ENCODE measurements around the gene ENKUR. TPM values are rescaled to one million over a fixed set of nuclear protein-coding genes. Genes with fewer than 3 reads are reported as not detected.
"Not testable (repeated sequence)": the region's sequence is repeated elsewhere in the genome, so short reads cannot be mapped to it uniquely, and the experiment has no call there.

Gene ENKUR
- total RNA-seq, 2 experiments from 2014 or later = not detected

GRCh38 chr10:24981161-24981710, 34.7 kb downstream of the ENKUR start:
- no peak overlapping the region for H3K4me3 Mint-ChIP-seq
- peaks cover 4% of the 10 kb centered on the region for H3K36me3 Mint-ChIP-seq
- peaks cover 10% of the 10 kb centered on the region for H3K4me1 Mint-ChIP-seq
- no peak for ATAC-seq (ENCODE audit: low read depth)
- DNase-seq = no peak
- H3K9me3 Mint-ChIP-seq = no peaks in the 10 kb centered on the region
- H3K27me3 Mint-ChIP-seq = peaks cover 3% of the 10 kb centered on the region
- H3K27ac Mint-ChIP-seq = no peak overlapping the region
- POLR2A ChIA-PET = no interaction called here

- H3K4me1 Mint-ChIP-seq = peaks cover 10% of the 10 kb centered on the region
- no peak overlapping the region for H3K27ac Mint-ChIP-seq
- DNase-seq = no peak
- peaks cover 7% of the 10 kb centered on the region for H3K36me3 Mint-ChIP-seq
- H3K9me3 Mint-ChIP-seq = no peaks in the 10 kb centered on the region
- H3K27me3 Mint-ChIP-seq = peaks cover 3% of the 10 kb centered on the region
- POLR2A ChIA-PET = no interaction called here
- H3K4me3 Mint-ChIP-seq = no peak overlapping the region
- no peak for ATAC-seq (ENCODE audit: low read depth)
Measured at GRCh38 chr10:24979685-24980084, 36.3 kb downstream of the ENKUR start.

GRCh38 chr10:24974976-24975375, 41.0 kb downstream of the ENKUR start:
- DNase-seq = no peak
- ATAC-seq (ENCODE audit: low read depth) = no peak
- POLR2A ChIA-PET = no interaction called here
- Mint-ChIP-seq H3K4me3 (no peak overlapping the region), H3K27me3 (no peaks in the 10 kb centered on the region), H3K27ac (no peak overlapping the region), H3K4me1 (no peaks in the 10 kb centered on the region), H3K9me3 (no peaks in the 10 kb centered on the region), H3K36me3 (peaks cover 3% of the 10 kb centered on the region)

- no peak overlapping the region for H3K27ac Mint-ChIP-seq
- H3K36me3 Mint-ChIP-seq = peaks cover 3% of the 10 kb centered on the region
- H3K27me3 Mint-ChIP-seq = no peaks in the 10 kb centered on the region
- H3K4me3 Mint-ChIP-seq = no peak overlapping the region
- DNase-seq (no peak), ATAC-seq (ENCODE audit: low read depth) (no peak)
- POLR2A ChIA-PET = no interaction called here
- H3K4me1 Mint-ChIP-seq = no peaks in the 10 kb centered on the region
- no peaks in the 10 kb centered on the region for H3K9me3 Mint-ChIP-seq
Measured at GRCh38 chr10:24973163-24973562, 42.8 kb downstream of the ENKUR start.

GRCh38 chr10:24971374-24971773, 44.6 kb downstream of the ENKUR start:
- Mint-ChIP-seq H3K36me3 (peaks cover 3% of the 10 kb centered on the region), H3K27me3 (no peaks in the 10 kb centered on the region), H3K9me3 (no peaks in the 10 kb centered on the region), H3K4me1 (peaks cover 2% of the 10 kb centered on the region), H3K27ac (no peak overlapping the region), H3K4me3 (no peak overlapping the region)
- ATAC-seq (ENCODE audit: low read depth) = no peak
- no peak for DNase-seq
- POLR2A ChIA-PET = no interaction called here

GRCh38 chr10:24969841-24970281, 46.1 kb downstream of the ENKUR start:
- H3K4me3 Mint-ChIP-seq = no peak overlapping the region
- H3K27ac Mint-ChIP-seq = no peak overlapping the region
- DNase-seq (no peak), ATAC-seq (ENCODE audit: low read depth) (no peak)
- H3K36me3 Mint-ChIP-seq = no peaks in the 10 kb centered on the region
- peaks cover 2% of the 10 kb centered on the region for H3K4me1 Mint-ChIP-seq
- POLR2A ChIA-PET = no interaction called here
- no peaks in the 10 kb centered on the region for H3K27me3 Mint-ChIP-seq
- H3K9me3 Mint-ChIP-seq = no peaks in the 10 kb centered on the region

- ATAC-seq (ENCODE audit: low read depth); POLR2A ChIA-PET; H3K27ac Mint-ChIP-seq: not testable (repeated sequence)
Measured at GRCh38 chr10:24968951-24969350, 47.0 kb downstream of the ENKUR start.

GRCh38 chr10:24968349-24968748, 47.6 kb downstream of the ENKUR start:
- Mint-ChIP-seq H3K27me3 (no peaks in the 10 kb centered on the region), H3K27ac (no peak overlapping the region), H3K4me3 (no peak overlapping the region), H3K36me3 (no peaks in the 10 kb centered on the region), H3K4me1 (peaks cover 2% of the 10 kb centered on the region), H3K9me3 (no peaks in the 10 kb centered on the region)
- DNase-seq = no peak
- ATAC-seq (ENCODE audit: low read depth) = no peak
- POLR2A ChIA-PET = no interaction called here

More at GRCh38 chr10:24968951-24969350, 47.0 kb downstream of the ENKUR start:
- H3K27me3 Mint-ChIP-seq, H3K36me3 Mint-ChIP-seq, DNase-seq, H3K4me1 Mint-ChIP-seq, H3K9me3 Mint-ChIP-seq, H3K4me3 Mint-ChIP-seq: not testable (repeated sequence)

- ATAC-seq (ENCODE audit: low read depth) = no peak
- Mint-ChIP-seq H3K4me1 (peaks cover 2% of the 10 kb centered on the region), H3K9me3 (no peaks in the 10 kb centered on the region), H3K27me3 (no peaks in the 10 kb centered on the region), H3K36me3 (no peaks in the 10 kb centered on the region), H3K27ac (no peak overlapping the region), H3K4me3 (no peak overlapping the region)
- DNase-seq = no peak
- POLR2A ChIA-PET = no interaction called here
Measured at GRCh38 chr10:24966962-24967481, 48.9 kb downstream of the ENKUR start.

- H3K4me1 Mint-ChIP-seq = peaks cover 2% of the 10 kb centered on the region
- H3K27me3 Mint-ChIP-seq = no peaks in the 10 kb centered on the region
- H3K9me3 Mint-ChIP-seq = no peaks in the 10 kb centered on the region
- no peak for ATAC-seq (ENCODE audit: low read depth)
- DNase-seq = no peak
- H3K36me3 Mint-ChIP-seq = no peaks in the 10 kb centered on the region
- no peak overlapping the region for H3K27ac Mint-ChIP-seq
- no peak overlapping the region for H3K4me3 Mint-ChIP-seq
- POLR2A ChIA-PET = no interaction called here
Measured at GRCh38 chr10:24965051-24965450, 50.9 kb downstream of the ENKUR start.

- ATAC-seq (ENCODE audit: low read depth) (no peak), DNase-seq (no peak)
- H3K27me3 Mint-ChIP-seq = no peaks in the 10 kb centered on the region
- H3K4me1 Mint-ChIP-seq = peaks cover 2% of the 10 kb centered on the region
- H3K27ac Mint-ChIP-seq = no peak overlapping the region
- POLR2A ChIA-PET = no interaction called here
- no peaks in the 10 kb centered on the region for H3K36me3 Mint-ChIP-seq
- H3K9me3 Mint-ChIP-seq = no peaks in the 10 kb centered on the region
- H3K4me3 Mint-ChIP-seq = no peak overlapping the region
Measured at GRCh38 chr10:24963521-24964041, 52.4 kb downstream of the ENKUR start.

- ATAC-seq (ENCODE audit: low read depth) = no peak
- H3K27ac Mint-ChIP-seq = no peak overlapping the region
- no peaks in the 10 kb centered on the region for H3K36me3 Mint-ChIP-seq
- DNase-seq = no peak
- H3K9me3 Mint-ChIP-seq = no peaks in the 10 kb centered on the region
- H3K4me1 Mint-ChIP-seq = peaks cover 2% of the 10 kb centered on the region
- H3K4me3 Mint-ChIP-seq = no peak overlapping the region
- no peaks in the 10 kb centered on the region for H3K27me3 Mint-ChIP-seq
- POLR2A ChIA-PET = no interaction called here
Measured at GRCh38 chr10:24962995-24963394, 53.0 kb downstream of the ENKUR start.

GRCh38 chr10:24961582-24961981, 54.4 kb downstream of the ENKUR start:
- no peaks in the 10 kb centered on the region for H3K4me1 Mint-ChIP-seq
- H3K27me3 Mint-ChIP-seq = no peaks in the 10 kb centered on the region
- no peaks in the 10 kb centered on the region for H3K36me3 Mint-ChIP-seq
- no peak overlapping the region for H3K4me3 Mint-ChIP-seq
- POLR2A ChIA-PET = interaction anchor here (0.7 kb wide), 1 partner anchor 77 kb away, joined by 5 read pairs; no protein-coding TSS in a partner anchor
- DNase-seq (no peak), ATAC-seq (ENCODE audit: low read depth) (no peak)
- H3K9me3 Mint-ChIP-seq = no peaks in the 10 kb centered on the region
- no peak overlapping the region for H3K27ac Mint-ChIP-seq

- Mint-ChIP-seq H3K4me3 (no peak overlapping the region), H3K9me3 (no peaks in the 10 kb centered on the region), H3K36me3 (peaks cover 2% of the 10 kb centered on the region), H3K4me1 (no peaks in the 10 kb centered on the region), H3K27ac (no peak overlapping the region), H3K27me3 (no peaks in the 10 kb centered on the region)
- DNase-seq (no peak), ATAC-seq (ENCODE audit: low read depth) (no peak)
- POLR2A ChIA-PET = no interaction called here
Measured at GRCh38 chr10:24959382-24959730, 56.6 kb downstream of the ENKUR start.

Measured in activated naive CD8-positive, alpha-beta T cell treated with anti-CD3 and anti-CD28 coated beads, Interleukin-2, amount 10 ng/mL, durations not matched to agents 7 days and 5 days (primary cell).